Stimulated activated CD4-positive, alpha-beta T cell treated with anti-CD3 and anti-CD28 coated beads, Interleukin-4, amount 100 ng/mL, for 24 hours (primary cell): ENCODE data around the gene PDF.

Experiments used
- DNase-seq: peaks from one replicate; pipeline ENCODE4 v3.0.0-alpha.2; 2020

The PDF gene

DNA sequence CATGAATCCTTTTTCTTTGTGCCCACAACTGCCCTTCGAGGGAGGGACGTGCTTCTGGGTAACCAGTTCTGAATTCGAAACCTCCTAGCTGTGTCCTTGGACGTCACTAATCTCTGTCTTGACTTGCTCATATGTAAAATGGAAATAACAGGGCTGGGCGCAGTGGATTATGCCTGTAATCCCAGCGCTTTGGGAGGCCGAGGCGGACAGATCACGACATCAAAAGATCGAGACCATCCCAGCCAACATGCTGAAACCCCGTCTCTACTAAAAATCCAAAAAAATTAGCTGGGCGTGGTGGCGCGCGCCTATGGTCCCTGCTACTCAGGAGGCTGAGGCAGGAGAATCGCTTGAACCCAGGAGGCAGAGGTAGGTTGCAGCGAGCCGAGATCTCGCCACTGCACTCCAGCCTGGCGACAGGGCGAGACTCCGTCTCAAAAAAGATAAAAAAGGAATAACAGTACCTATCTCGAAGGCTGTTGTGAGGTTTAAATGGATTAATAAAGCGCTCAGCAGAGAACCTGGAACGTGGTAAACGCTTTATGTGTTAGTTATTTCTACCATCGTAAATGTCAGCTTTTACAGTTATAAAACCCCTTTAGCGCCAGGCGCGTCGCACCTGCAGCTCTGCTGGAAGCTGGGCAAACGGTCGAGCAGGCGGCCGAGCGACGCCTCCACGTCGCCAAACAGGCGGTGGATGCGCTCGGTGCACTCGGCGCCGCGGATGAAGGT is 8.3 kb upstream of the PDF start:
- DNase-seq, result no peak

GRCh38 chr16:69334696-69335095 is 4.3 kb upstream of the PDF start:
- no peak for DNase-seq

GRCh38 chr16:69329369-69330285 is 761 bp downstream of the PDF start:
- DNase-seq, result peak; percentile 54

GRCh38 chr16:69328854-69329316 is 1.5 kb downstream of the PDF start:
- DNase-seq, result no peak

DNA sequence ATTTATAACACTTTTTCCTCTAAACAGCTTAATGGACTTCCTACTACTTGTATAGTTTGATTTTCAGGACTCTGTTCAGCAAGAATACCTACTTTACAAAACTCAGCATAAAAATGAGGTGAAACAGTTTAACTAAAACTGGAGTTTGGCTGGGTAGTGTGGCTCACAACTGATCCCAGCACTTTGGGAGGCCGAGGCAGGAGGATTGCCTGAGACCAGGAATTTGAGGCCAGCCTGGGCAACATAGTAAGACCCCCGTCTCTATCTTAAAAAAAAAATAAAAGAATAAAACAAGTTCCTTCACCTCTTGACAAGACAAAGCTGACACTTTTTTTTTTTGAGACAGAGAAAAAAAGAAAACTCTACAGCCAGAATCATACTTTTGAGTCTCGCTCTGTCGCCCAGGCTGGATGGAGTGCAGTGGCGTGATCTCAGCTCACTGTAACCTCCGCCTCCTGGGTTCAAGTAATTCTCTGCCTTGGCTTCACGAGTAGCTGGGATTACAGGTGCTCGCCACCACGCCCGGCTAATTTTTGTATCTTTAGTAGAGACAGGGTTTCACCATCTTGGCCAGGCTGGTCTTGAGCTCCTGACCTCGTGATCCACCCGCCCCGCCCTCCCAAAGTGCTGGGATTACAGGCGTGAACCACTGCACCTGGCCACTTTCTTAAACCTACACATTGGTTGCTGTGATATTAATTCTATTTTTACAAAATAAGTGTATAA is 2.6 kb downstream of the PDF start:
- DNase-seq, result no peak

- DNase-seq, result no peak
These were observed 4.1 kb downstream of the PDF start for GRCh38 chr16:69326172-69326873.

DNA sequence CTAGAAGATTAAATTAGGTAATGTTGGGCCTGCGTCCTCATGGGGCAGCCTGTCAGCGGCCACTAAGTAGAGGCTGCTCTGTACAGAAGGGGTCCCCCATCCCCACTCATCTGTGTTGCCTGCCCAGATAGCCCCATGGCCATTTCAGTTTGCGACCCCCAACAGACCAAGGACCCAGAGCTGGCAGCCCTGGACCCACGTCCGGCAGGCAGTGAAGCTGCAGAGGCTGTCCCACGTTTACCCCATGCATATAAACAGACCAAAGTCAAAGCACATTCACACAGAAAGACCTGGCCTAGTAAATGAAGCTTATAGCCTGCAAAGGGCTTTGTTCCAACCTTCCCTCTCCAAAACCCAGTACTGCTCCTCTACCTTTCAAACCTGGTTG is 4.6 kb downstream of the PDF start:
- no peak for DNase-seq

GRCh38 chr16:69324585-69325253 is 5.7 kb downstream of the PDF start:
- DNase-seq, result no peak

GRCh38 chr16:69324013-69324531 is 6.3 kb downstream of the PDF start:
- no peak for DNase-seq

GRCh38 chr16:69323415-69323814 is 7.0 kb downstream of the PDF start:
- no peak for DNase-seq

DNA sequence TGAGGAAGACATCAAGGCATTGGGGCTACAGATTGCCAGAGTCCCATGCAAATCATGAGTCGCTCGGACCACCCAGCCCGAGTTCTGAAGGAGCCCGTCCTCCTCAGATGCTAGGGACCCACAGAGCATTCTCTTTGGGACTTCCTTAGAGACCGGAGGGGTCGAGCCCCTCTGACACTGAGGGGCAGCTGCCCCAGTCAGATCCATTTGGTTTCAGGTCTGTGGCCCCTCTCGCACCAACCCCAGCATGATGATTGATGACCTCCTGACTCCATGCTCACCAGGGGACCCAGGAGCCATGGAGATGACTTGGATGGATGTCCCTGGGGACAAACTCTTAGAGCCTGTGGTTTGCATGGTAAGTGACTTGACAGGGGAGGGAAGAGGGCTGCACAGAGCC is 8.0 kb downstream of the PDF start:
- DNase-seq, result no peak

GRCh38 chr16:69321080-69321479 is 9.3 kb downstream of the PDF start:
- no peak for DNase-seq

DNA sequence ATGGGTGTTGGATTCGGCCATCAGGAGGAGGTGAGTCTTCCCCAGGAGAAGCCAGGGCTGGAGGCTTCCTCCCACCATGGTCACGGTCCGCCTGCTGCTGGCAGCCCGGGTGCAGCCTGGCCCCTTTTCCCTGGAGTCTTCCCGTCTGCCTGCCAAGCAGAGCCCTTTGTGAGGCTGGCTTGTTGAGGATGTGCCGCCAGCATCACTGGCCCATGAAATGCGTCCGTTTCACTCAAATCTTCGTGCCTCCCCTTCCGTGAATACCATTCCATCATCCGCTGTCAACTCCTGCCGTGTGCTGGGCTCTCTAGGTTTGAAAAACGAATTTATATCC is 9.7 kb downstream of the PDF start:
- no peak for DNase-seq

DNA sequence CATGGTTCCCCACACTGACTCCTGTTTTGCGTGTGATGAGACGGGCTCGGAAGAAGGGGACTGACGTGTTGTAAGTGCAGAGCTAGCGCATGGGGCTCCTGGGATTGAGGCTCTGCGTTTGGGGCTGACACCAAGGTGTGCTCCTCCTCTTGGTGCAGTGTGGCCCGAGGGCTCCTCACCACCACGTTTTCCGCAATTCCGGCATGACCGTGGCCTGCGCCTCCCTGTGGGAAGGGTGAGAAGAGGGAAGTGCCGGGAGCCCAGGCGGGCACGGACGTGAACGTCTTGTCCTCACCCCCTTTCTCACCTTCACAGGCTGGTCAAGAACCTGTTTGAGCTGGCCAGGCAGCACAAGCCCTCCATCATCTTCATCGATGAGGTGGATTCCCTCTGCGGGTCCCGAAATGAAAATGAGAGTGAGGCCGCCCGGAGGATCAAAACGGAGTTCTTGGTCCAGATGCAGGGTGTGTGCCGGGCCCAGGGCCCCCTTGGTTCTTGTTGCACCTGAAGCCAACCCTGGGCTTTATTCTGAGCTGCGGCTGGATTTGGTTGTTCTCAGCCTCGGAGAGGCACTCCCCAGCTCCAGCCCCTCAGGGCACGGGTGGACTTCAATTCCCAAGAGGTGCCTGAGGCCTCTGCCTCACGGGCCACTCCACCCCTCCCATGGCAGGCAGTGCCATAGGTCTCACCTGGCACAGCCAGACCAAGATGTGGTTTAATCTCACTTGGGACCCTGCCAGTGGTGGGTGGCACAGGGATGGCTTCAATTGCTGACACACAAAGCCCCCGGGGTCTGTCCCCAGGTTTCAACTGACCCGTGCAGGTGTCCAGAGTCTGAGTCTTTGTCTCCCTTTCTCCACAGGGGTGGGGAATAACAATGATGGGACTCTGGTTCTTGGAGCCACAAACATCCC is 10.3 kb downstream of the PDF start:
- no peak for DNase-seq

DNA sequence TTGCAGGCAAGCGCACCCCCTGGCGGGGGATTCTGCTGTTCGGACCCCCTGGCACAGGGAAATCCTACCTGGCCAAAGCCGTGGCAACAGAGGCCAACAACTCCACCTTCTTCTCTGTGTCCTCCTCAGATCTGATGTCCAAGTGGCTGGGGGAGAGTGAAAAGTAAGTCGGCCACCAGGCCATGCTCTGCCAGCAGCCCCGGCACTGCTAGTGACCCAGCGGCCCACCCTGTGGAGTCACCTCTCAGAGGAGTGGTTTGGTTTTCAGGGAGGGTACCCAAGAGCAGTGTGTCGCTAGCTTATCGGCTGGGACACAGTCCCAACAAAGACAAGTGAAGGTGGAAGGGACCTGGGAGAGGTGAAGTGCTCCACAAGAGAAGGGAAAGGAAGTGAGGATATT is 11.0 kb downstream of the PDF start:
- DNase-seq, result no peak

DNA sequence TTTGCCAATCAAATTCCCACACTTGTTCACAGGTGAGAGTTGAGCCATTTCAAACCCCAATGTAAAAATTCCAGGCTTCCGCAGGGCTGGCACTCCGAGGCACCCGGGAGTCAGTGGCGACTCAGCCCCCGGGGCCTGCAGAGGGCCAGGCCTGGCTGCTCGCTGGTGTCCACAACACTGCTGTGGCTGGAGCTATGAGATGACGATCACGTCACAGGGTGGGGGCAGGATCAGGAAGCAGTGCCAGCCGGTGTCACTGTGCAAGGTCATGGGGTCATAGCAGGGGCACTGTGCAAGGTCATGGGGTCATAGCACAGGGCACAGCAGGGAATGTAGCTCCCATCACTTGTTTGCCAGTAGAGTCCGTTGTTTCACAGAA is 11.5 kb downstream of the PDF start:
- no peak for DNase-seq

- DNase-seq, result no peak
These were observed 12.0 kb downstream of the PDF start for GRCh38 chr16:69318177-69318910.

- no peak for DNase-seq
These were observed 13.8 kb downstream of the PDF start for GRCh38 chr16:69316595-69317034.

DNA sequence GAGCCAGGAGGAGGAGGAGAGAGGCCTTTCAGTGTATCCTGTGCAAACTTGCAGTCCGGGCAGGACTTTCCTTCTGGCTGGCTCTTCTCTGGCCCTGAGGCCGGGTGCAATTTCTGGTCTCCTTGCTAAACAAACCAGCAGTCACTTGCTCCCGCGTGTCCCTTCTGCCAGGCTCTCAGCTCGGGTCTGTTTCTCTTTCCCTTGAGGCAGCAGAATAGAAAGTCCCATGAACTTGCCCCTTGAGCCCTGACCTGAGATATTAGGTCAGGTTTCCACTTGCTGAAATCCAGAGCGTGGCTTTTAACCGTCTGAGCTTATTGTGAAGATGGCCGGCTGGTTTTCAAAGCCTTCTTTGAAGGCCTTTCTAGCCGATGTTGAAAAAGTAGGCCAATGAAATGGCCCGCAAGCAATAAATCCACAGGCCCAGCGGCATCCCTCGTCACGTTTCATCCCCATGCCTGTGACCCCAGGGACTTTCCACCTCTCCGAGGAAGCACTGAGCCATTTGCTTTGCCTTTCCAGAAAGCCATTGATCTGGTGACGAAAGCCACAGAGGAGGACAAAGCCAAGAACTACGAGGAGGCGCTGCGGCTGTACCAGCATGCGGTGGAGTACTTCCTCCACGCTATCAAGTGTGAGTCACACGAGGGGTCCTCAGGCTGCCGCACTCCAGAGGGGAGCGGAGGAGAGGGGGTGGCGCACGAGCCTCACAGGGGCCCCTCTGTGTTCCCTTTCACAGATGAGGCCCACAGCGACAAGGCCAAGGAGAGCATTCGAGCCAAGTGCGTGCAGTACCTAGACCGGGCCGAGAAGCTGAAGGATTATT is 14.7 kb downstream of the PDF start:
- no peak for DNase-seq
